MM.1S (cell line): ENCODE data around the gene TMEM72.

Experiments used
- DNase-seq: peaks from one replicate; pipeline ENCODE4 v3.0.0-alpha.2; 2015
- H2AFZ ChIP-seq: fragments of 300-600 bp; sonication (generic); 2 replicates; pipeline ENCODE4 v1.6.0; 2016; ENCODE audit warnings: antibody characterized with exemption, low read length
- H3F3A ChIP-seq: fragments of 300-600 bp; sonication (generic); 2 replicates; pipeline ENCODE4 v1.6.1; 2016; ENCODE audit warnings: mild to moderate bottlenecking, antibody characterized with exemption, low read length, moderate library complexity, mixed read lengths; ENCODE audit not compliant: insufficient read depth
- H3K27ac ChIP-seq: fragments of 300-600 bp; sonication (generic); 2 replicates; pipeline ENCODE4 v1.5.1; 2016; ENCODE audit warnings: mild to moderate bottlenecking, low read length
- H3K27me3 ChIP-seq: fragments of 300-600 bp; sonication (generic); replicated peaks from 2 replicates; pipeline ENCODE4 v1.6.0; 2016; ENCODE audit warnings: low read length; ENCODE audit not compliant: insufficient read depth
- H3K36me3 ChIP-seq: fragments of 300-600 bp; sonication (generic); replicated peaks from 2 replicates; pipeline ENCODE4 v1.6.1; 2016; ENCODE audit warnings: mild to moderate bottlenecking, low read length, mixed read lengths; ENCODE audit not compliant: insufficient read depth
- H3K4me1 ChIP-seq: fragments of 300-600 bp; sonication (generic); 2 replicates; pipeline ENCODE4 v1.6.1; 2016; ENCODE audit warnings: low read length, mixed read lengths
- H3K4me2 ChIP-seq: fragments of 300-600 bp; sonication (generic); 2 replicates; pipeline ENCODE4 v1.6.0; 2016; ENCODE audit warnings: low read depth, low read length
- H3K4me3 ChIP-seq: fragments of 300-600 bp; sonication (generic); 2 replicates; pipeline ENCODE4 v1.5.1; 2016; ENCODE audit warnings: low read length, mixed read lengths
- H3K79me2 ChIP-seq: fragments of 300-600 bp; sonication (generic); 2 replicates; pipeline ENCODE4 v1.6.1; 2016; ENCODE audit warnings: mixed run types, low read length, mixed read lengths
- H3K9ac ChIP-seq: fragments of 300-600 bp; sonication (generic); 2 replicates; pipeline ENCODE4 v1.6.1; 2016; ENCODE audit warnings: low read length, mixed read lengths
- H3K9me2 ChIP-seq: fragments of 300-600 bp; sonication (generic); replicated peaks from 2 replicates; pipeline ENCODE4 v1.6.1; 2016; ENCODE audit warnings: mild to moderate bottlenecking, low read length, mixed read lengths; ENCODE audit not compliant: insufficient read depth
- H3K9me3 ChIP-seq: fragments of 300-600 bp; sonication (generic); replicated peaks from 2 replicates; pipeline ENCODE4 v1.6.1; 2016; ENCODE audit warnings: mild to moderate bottlenecking, low read length, mixed read lengths; ENCODE audit not compliant: insufficient read depth
- H4K20me1 ChIP-seq: fragments of 300-600 bp; sonication (generic); 2 replicates; pipeline ENCODE4 v1.6.1; 2016; ENCODE audit warnings: mild to moderate bottlenecking, low read length, moderate library complexity, mixed read lengths; ENCODE audit not compliant: insufficient read depth
- CTCF ChIP-seq: fragments of 300-600 bp; sonication (generic); IDR thresholded peaks from 2 replicates; pipeline ENCODE4 v1.5.1; 2016; ENCODE audit warnings: antibody characterized with exemption, low read length, mixed read lengths
- EZH2 ChIP-seq: fragments of 300-600 bp; sonication (generic); optimal IDR thresholded peaks from 2 replicates; pipeline ENCODE3; 2017; ENCODE audit warnings: low read depth, mild to moderate bottlenecking, antibody characterized with exemption, low read length, mixed read lengths
- EZH2phosphoT487 ChIP-seq: fragments of 300-600 bp; sonication (generic); IDR thresholded peaks from 2 replicates; pipeline ENCODE4 v1.6.1; 2018; ENCODE audit warnings: antibody characterized with exemption, low read length

Gene TMEM72

GRCh38 chr10:44971434-44971833, 60.3 kb downstream of the TMEM72 start:
- H3K4me1 ChIP-seq, result peaks cover 55% of the 10 kb centered on the region
- H2AFZ ChIP-seq, result no peak overlapping the region
- H3F3A ChIP-seq, result peaks cover 32% of the 10 kb centered on the region
- H4K20me1 ChIP-seq, result no peaks in the 10 kb centered on the region
- H3K9ac ChIP-seq, result no peak overlapping the region
- no peak overlapping the region for H3K27ac ChIP-seq
- no peak overlapping the region for H3K4me2 ChIP-seq
- H3K27me3 ChIP-seq, result no peaks in the 10 kb centered on the region
- no peaks in the 10 kb centered on the region for H3K9me2 ChIP-seq
- DNase-seq, result no peak
- peaks cover 14% of the 10 kb centered on the region for H3K36me3 ChIP-seq
- no peak overlapping the region for H3K4me3 ChIP-seq
- H3K79me2 ChIP-seq, result peaks cover 63% of the 10 kb centered on the region
- H3K9me3 ChIP-seq, result no peaks in the 10 kb centered on the region
- TF ChIP-seq EZH2, result no peak
- TF ChIP-seq CTCF, result no peak
- no peak for TF ChIP-seq EZH2phosphoT487

- H3F3A ChIP-seq, result peaks cover 32% of the 10 kb centered on the region
- H3K9me3 ChIP-seq, result no peaks in the 10 kb centered on the region
- H3K4me3 ChIP-seq, result no peak overlapping the region
- no peaks in the 10 kb centered on the region for H3K9me2 ChIP-seq
- H3K36me3 ChIP-seq, result peaks cover 14% of the 10 kb centered on the region
- no peak overlapping the region for H2AFZ ChIP-seq
- peaks cover 63% of the 10 kb centered on the region for H3K79me2 ChIP-seq
- peak overlapping the region; percentile 38; the same call in 1 of the 2 replicates for H3K27ac ChIP-seq
- H3K27me3 ChIP-seq, result no peaks in the 10 kb centered on the region
- H3K4me1 ChIP-seq, result peaks cover 58% of the 10 kb centered on the region
- no peak for TF ChIP-seq EZH2
- no peak for TF ChIP-seq CTCF
- TF ChIP-seq EZH2phosphoT487, result no peak
- DNase-seq, result no peak
- no peak overlapping the region for H3K9ac ChIP-seq
- H4K20me1 ChIP-seq, result no peaks in the 10 kb centered on the region
- H3K4me2 ChIP-seq, result no peak overlapping the region
These were observed 61.0 kb downstream of the TMEM72 start for GRCh38 chr10:44971935-44972757.

DNA sequence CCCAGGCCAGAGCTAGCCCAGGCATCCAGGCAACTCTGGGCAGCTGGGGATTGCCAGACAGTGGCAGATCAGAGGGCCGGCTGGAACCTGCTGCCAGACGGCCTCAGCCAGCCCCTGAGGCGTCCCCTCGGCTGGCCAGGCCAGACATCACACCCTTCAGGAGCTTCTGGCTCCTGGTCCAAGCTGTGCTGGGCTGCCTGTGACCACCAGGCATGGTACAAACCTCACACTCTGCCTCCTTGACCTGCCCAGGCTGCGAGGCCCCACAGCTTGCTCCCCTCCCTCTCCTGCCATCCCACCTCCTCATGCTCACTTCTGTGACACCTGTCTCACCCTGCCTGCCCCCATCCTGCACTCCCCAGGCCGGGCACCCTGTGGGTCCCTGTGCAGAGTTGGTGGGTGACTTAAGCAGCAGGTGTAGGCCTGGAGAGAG, 61.8 kb downstream of the TMEM72 start:
- no peaks in the 10 kb centered on the region for H4K20me1 ChIP-seq
- peaks cover 32% of the 10 kb centered on the region for H3F3A ChIP-seq
- TF ChIP-seq EZH2phosphoT487, result no peak
- TF ChIP-seq CTCF, result no peak
- TF ChIP-seq EZH2, result no peak
- peak overlapping the region; percentile 38; the same call in 1 of the 2 replicates for H3K27ac ChIP-seq
- peaks cover 57% of the 10 kb centered on the region for H3K4me1 ChIP-seq
- H3K79me2 ChIP-seq, result peaks cover 63% of the 10 kb centered on the region
- H3K4me2 ChIP-seq, result peak overlapping the region; percentile 16; the same call in 1 of the 2 replicates
- H3K9ac ChIP-seq, result no peak overlapping the region
- DNase-seq, result no peak
- no peaks in the 10 kb centered on the region for H3K9me2 ChIP-seq
- no peaks in the 10 kb centered on the region for H3K27me3 ChIP-seq
- H3K4me3 ChIP-seq, result no peak overlapping the region
- no peak overlapping the region for H2AFZ ChIP-seq
- no peaks in the 10 kb centered on the region for H3K9me3 ChIP-seq
- H3K36me3 ChIP-seq, result peaks cover 14% of the 10 kb centered on the region
